ENCODE measurements around the gene KIF16B.

KIF16B gene

GRCh38 chr20:16560661-16561060 lies 12.6 kb downstream of the KIF16B start:
- TF ChIP-seq CTCF (IDR thresholded peaks at IDR 0.05), result no peak

GRCh38 chr20:16560216-16560615 lies 13.0 kb downstream of the KIF16B start:
- TF ChIP-seq CTCF (IDR thresholded peaks at IDR 0.05), result no peak

GRCh38 chr20:16556301-16556700 lies 16.9 kb downstream of the KIF16B start:
- TF ChIP-seq CTCF (IDR thresholded peaks at IDR 0.05), result no peak

- no peak for TF ChIP-seq CTCF (IDR thresholded peaks at IDR 0.05)
These were observed 17.5 kb downstream of the KIF16B start for GRCh38 chr20:16555754-16556153.

GRCh38 chr20:16554766-16555543 lies 18.3 kb downstream of the KIF16B start:
- no peak for TF ChIP-seq CTCF (IDR thresholded peaks at IDR 0.05)

- no peak for TF ChIP-seq CTCF (IDR thresholded peaks at IDR 0.05)
These were observed 19.6 kb downstream of the KIF16B start for GRCh38 chr20:16553684-16554083.

- TF ChIP-seq CTCF (IDR thresholded peaks at IDR 0.05), result no peak
These were observed 20.1 kb downstream of the KIF16B start for GRCh38 chr20:16553101-16553500.

- TF ChIP-seq CTCF (IDR thresholded peaks at IDR 0.05), result no peak
These were observed 21.2 kb downstream of the KIF16B start for GRCh38 chr20:16552015-16552414.

Data from LNCAP (cell line).